GM12878 (cell line): ENCODE data around the gene PSAP. TPM values are rescaled to one million over a fixed set of nuclear protein-coding genes. Genes with fewer than 3 reads are reported as not detected.

Experiments used
- ATAC-seq: fragments of 200-7000 bp; cut with Tn5 transposase; 3 replicates; pipeline ENCODE4 v1.9.1; 2020; ENCODE audit warnings: mild to moderate bottlenecking, moderate library complexity
- BruUV-seq: library from RNA; stranded (reverse); fragments of 400-500 nt; replicated peaks from 2 replicates; lab custom pipeline; 2021; lab: Mats Ljungman, UMichigan
- CTCF ChIA-PET: fragments of 300-600 bp; sonication (Branson Sonifier 250); formaldehyde crosslinking; extraction: SDS; loops from one replicate; lab custom pipeline; 2021; ENCODE audit warnings: inconsistent platforms; lab: Yijun Ruan, JAX
- POLR2A ChIA-PET: fragments of 350-600 bp; formaldehyde crosslinking; extraction: SDS; loops from one replicate; lab custom pipeline; 2021; ENCODE audit warnings: inconsistent platforms; lab: Charles Lee
- RAD21 ChIA-PET: fragments of 300-600 bp; sonication (Branson Sonifier 250); formaldehyde crosslinking; loops from one replicate; lab custom pipeline; 2023; ENCODE audit warnings: antibody characterized with exemption; ENCODE audit not compliant: unreplicated experiment; lab: Charles Lee
- SMC1A ChIA-PET: fragments of 300-600 bp; sonication (Branson Sonifier 250); formaldehyde crosslinking; loops from one replicate; lab custom pipeline; 2023; ENCODE audit not compliant: unreplicated experiment, uncharacterized antibody; lab: Charles Lee
- DNase-seq: peaks from one replicate; pipeline ENCODE4 v3.0.0-alpha.2; 2011; ENCODE audit warnings: low read depth, low spot score
- FAIRE-seq: peaks from 3 replicates; lab custom pipeline; 2011; peaks lifted over from hg19 to GRCh38; lab: Jason Lieb, UNC
- H2AFZ ChIP-seq: 2 replicates; pipeline ENCODE4 v1.6.0; 2011; ENCODE audit warnings: low read depth, low read length, control low read depth; ENCODE audit not compliant: control insufficient read depth
- H3K27ac ChIP-seq: 2 replicates; pipeline ENCODE4 v1.5.1; 2011; ENCODE audit warnings: control low read depth; ENCODE audit not compliant: control insufficient read depth, insufficient read depth
- H3K27me3 ChIP-seq, 2 experiments: replicated peaks in 1 of 2; 2 replicates each; pipeline versions ENCODE4 v1.6.0 to v1.6.1; 2011; ENCODE audit warnings: low read length in 1 of 2; ENCODE audit not compliant: control insufficient read depth in 2 of 2, insufficient read depth in 2 of 2
- H3K36me3 ChIP-seq, 2 experiments: 2 replicates each; pipeline ENCODE4 v1.5.1; 2011; ENCODE audit warnings: low read length in 1 of 2; ENCODE audit not compliant: control insufficient read depth in 2 of 2, insufficient read depth in 2 of 2
- H3K4me1 ChIP-seq: 2 replicates; pipeline ENCODE4 v1.6.1; 2011; ENCODE audit warnings: mild to moderate bottlenecking, low read length, moderate library complexity, mixed read lengths; ENCODE audit not compliant: control insufficient read depth, insufficient read depth
- H3K4me2 ChIP-seq: 2 replicates; pipeline ENCODE4 v1.6.0; 2011; ENCODE audit warnings: control low read depth; ENCODE audit not compliant: control insufficient read depth, insufficient read depth
- H3K4me3 ChIP-seq: fragments of 200-600 bp; sonication (generic); 2 replicates; pipeline ENCODE4 v1.5.1; 2016
- H3K79me2 ChIP-seq: 2 replicates; pipeline ENCODE4 v1.6.0; 2011; ENCODE audit warnings: low read length; ENCODE audit not compliant: control insufficient read depth, insufficient read depth
- H3K9ac ChIP-seq: 2 replicates; pipeline ENCODE4 v1.8.0; 2011; ENCODE audit warnings: low read length, control low read depth, mixed read lengths; ENCODE audit not compliant: control insufficient read depth, insufficient read depth
- H3K9me3 ChIP-seq: replicated peaks from 3 replicates; pipeline ENCODE4 v1.5.1; 2011; ENCODE audit warnings: mild to moderate bottlenecking, low read length; ENCODE audit not compliant: control insufficient read depth, insufficient read depth
- H4K20me1 ChIP-seq: 2 replicates; pipeline ENCODE4 v1.6.0; 2011; ENCODE audit not compliant: control insufficient read depth, insufficient read depth
- ATF7 ChIP-seq: fragments of 450-650 bp; IDR thresholded peaks from 2 replicates; pipeline ENCODE4 v1.6.1; 2016; ENCODE audit warnings: low read depth, mild to moderate bottlenecking
- BCLAF1 ChIP-seq: fragments of 450-650 bp; IDR thresholded peaks from 2 replicates; pipeline ENCODE4 v1.6.1; 2017; ENCODE audit warnings: antibody characterized with exemption, mild to moderate bottlenecking, moderate library complexity
- BMI1 ChIP-seq: fragments of 450-650 bp; IDR thresholded peaks from 2 replicates; pipeline ENCODE4 v1.6.1; 2016; ENCODE audit warnings: mild to moderate bottlenecking, moderate library complexity, borderline replicate concordance
- ELK1 ChIP-seq: IDR thresholded peaks from 2 replicates; pipeline ENCODE4 v1.6.1; 2012; ENCODE audit warnings: low read depth, low read length, improper control_type of control experiment
- HDAC6 ChIP-seq: fragments of 200-600 bp; sonication (generic); IDR thresholded peaks from one replicate; pipeline ENCODE4 v1.8.0; 2017; ENCODE audit warnings: antibody characterized with exemption; ENCODE audit not compliant: unreplicated experiment
- LARP7 ChIP-seq: fragments of 450-650 bp; IDR thresholded peaks from 2 replicates; pipeline ENCODE4 v1.6.1; 2017; ENCODE audit warnings: mild to moderate bottlenecking
- NR2C1 ChIP-seq: fragments of 450-650 bp; IDR thresholded peaks from 2 replicates; pipeline ENCODE4 v1.6.1; 2017; ENCODE audit warnings: antibody characterized with exemption, mild to moderate bottlenecking, moderate library complexity
- NRF1 ChIP-seq: conservative IDR thresholded peaks from 2 replicates; pipeline ENCODE4 v1.6.1; 2011; ENCODE audit warnings: mild to moderate bottlenecking, low read depth, low read length, improper control_type of control experiment
- PBX3 ChIP-seq: IDR thresholded peaks from 2 replicates; pipeline ENCODE4 v1.6.1; 2011; ENCODE audit warnings: mild to moderate bottlenecking, low read depth, low read length, moderate library complexity; ENCODE audit not compliant: insufficient replicate concordance
- POLR2AphosphoS5 ChIP-seq: IDR thresholded peaks from 2 replicates; pipeline ENCODE4 v1.6.1; 2011; ENCODE audit warnings: mild to moderate bottlenecking, low read length, inconsistent platforms
- RAD51 ChIP-seq: fragments of 450-650 bp; IDR thresholded peaks from 2 replicates; pipeline ENCODE4 v1.6.1; 2016; ENCODE audit warnings: moderate library complexity, mild to moderate bottlenecking, inconsistent platforms
- SP1 ChIP-seq: IDR thresholded peaks from one replicate; pipeline ENCODE4 v1.6.1; 2011; ENCODE audit warnings: low read depth, low read length
- SPI1 ChIP-seq: IDR thresholded peaks from 2 replicates; pipeline ENCODE4 v1.6.1; 2011; ENCODE audit warnings: low read depth, mild to moderate bottlenecking, low read length, moderate library complexity, borderline replicate concordance; ENCODE audit not compliant: insufficient read depth
- SUPT20H ChIP-seq: IDR thresholded peaks from 2 replicates; pipeline ENCODE4 v1.6.1; 2011; ENCODE audit warnings: low read depth, mild to moderate bottlenecking, low read length, moderate library complexity, borderline replicate concordance; ENCODE audit not compliant: control insufficient read depth
- TCF7 ChIP-seq: IDR thresholded peaks from 2 replicates; pipeline ENCODE4 v1.6.1; 2014; ENCODE audit warnings: antibody characterized with exemption, borderline replicate concordance
- WGBS: methylation state at CpG from one replicate; pipeline ENCODE4 v1.1.6; 2016; ENCODE audit warnings: low lambda C conversion rate; ENCODE audit not compliant: insufficient replicate concordance, insufficient coverage; ENCODE audit errors: missing lambda C conversion rate; 5-methylcytosine and 5-hydroxymethylcytosine counted together
- in situ Hi-C: fragments of 300-500 bp; cut with MboI; formaldehyde crosslinking; loops from 9 replicates; pipeline ENCODE4 v1.14.3; 2018; ENCODE audit warnings: mixed read lengths
- intact Hi-C: fragments of 100-400 bp; cut with micrococcal nuclease; formaldehyde crosslinking; loops from one replicate; pipeline ENCODE4 v1.14.2; 2022; ENCODE audit not compliant: unreplicated experiment
- polyA plus RNA-seq, 11 experiments: library from polyadenylated mRNA; depleted of rRNA in 4 of 11; unstranded in 6 of 11; stranded (reverse) in 5 of 11; fragments of >200 nt; fragmentation: Nextera tagmentation in 4 of 11; fragmentation: Illumina TruSeq in 1 of 11; extraction: Ambion mirVana in 4 of 11; extraction: Trizol in 1 of 11; gene quantifications; 1 replicate in 1 of 11; 2 replicates in 10 of 11; pipeline versions ENCODE4 v1.2.1 to v1.2.3, GENCODE V29; 2011 to 2016; ENCODE audit warnings: inconsistent platforms in 2 of 11, missing spikeins in 2 of 11, low read depth in 1 of 11
- total RNA-seq, 4 experiments: library from RNA; depleted of rRNA in 3 of 4; stranded (reverse); fragments of >200 nt in 3 of 4; fragmentation: Illumina TruSeq in 1 of 4; extraction: Trizol in 1 of 4; gene quantifications; 2 replicates each; pipeline versions ENCODE4 v1.2.1 to v1.2.3, GENCODE V29; 2013 to 2021
- TF ChIP-seq, protein P1 (sequence below): fragments of 150-350 bp; IDR thresholded peaks from 2 replicates; pipeline ENCODE4 v1.6.1; 2014; ENCODE audit warnings: mild to moderate bottlenecking, low read depth, low read length
- TF ChIP-seq, protein P2 (sequence below): fragments of 450-650 bp; IDR thresholded peaks from 2 replicates; pipeline ENCODE4 v1.6.1; 2014; ENCODE audit warnings: mild to moderate bottlenecking

The PSAP gene
- total and polyA plus RNA-seq, 10 of the 15 experiments (the other 5 are each of a cell fraction or from before 2014, with no cell fraction given) = 178 to 336 (median 286) TPM

DNA sequence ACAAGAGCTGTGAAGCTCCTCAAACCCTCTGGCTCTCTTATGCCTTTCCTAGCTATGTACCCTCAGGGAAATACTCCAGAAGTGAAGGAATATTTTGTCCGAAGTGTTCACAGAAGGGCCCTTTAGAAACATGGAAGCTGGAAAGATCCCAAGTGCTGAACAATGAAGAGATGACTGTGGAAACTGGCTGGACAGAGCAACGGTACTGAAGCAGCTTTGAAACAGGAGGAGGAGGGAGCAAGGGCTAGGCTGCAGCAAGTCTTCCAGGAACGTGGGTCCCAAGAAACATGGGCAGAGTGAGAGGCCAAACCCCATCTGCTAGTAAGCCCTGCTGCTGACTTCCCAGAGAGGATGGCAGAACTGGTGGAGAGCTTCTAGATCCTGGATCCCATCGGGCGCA, 3.0 kb upstream of the PSAP start:
- ChIA-PET POLR2A (interaction anchor here (0.6 kb wide), 3 partner anchors 155 to 368 kb away, joined by 3 to 5 read pairs (median 3); no protein-coding TSS in a partner anchor), CTCF (interaction anchor here (1.4 kb wide), 1 partner anchor 42 kb away, joined by 6 read pairs; no protein-coding TSS in a partner anchor), RAD21 (interaction anchor here (0.7 kb wide), 1 partner anchor 40 kb away, joined by 4 read pairs; no protein-coding TSS in a partner anchor), SMC1A (interaction anchor here (0.8 to 1.0 kb wide), 2 partner anchors 15 to 18 kb away, joined by 3 read pairs; no protein-coding TSS in a partner anchor)
- no peaks in the 10 kb centered on the region for H4K20me1 ChIP-seq
- in situ Hi-C loops = no loop called here
- no peaks in the 10 kb centered on the region for H3K27me3 ChIP-seq
- no peak overlapping the region for H3K4me2 ChIP-seq
- H3K36me3 ChIP-seq = no peaks in the 10 kb centered on the region
- DNase-seq (no peak), ATAC-seq (no peak), FAIRE-seq (no peak)
- no peak overlapping the region for H3K27ac ChIP-seq
- intact Hi-C loops = no loop called here
- no TSS peak for BruUV-seq
- WGBS = 77% methylated on average over 5 of the region's 5 CpGs
- peaks cover 14% of the 10 kb centered on the region for H3K4me1 ChIP-seq
- H3K79me2 ChIP-seq = peaks cover 21% of the 10 kb centered on the region
- H3K4me3 ChIP-seq = no peak overlapping the region
- H2AFZ ChIP-seq = no peak overlapping the region
- H3K9me3 ChIP-seq = no peaks in the 10 kb centered on the region
- no peak overlapping the region for H3K9ac ChIP-seq
- TF ChIP-seq SUPT20H = no peak
- no peak for TF ChIP-seq HDAC6
- no peak for TF ChIP-seq NRF1
- no peak for TF ChIP-seq BMI1
- TF ChIP-seq TCF7 = no peak
- TF ChIP-seq POLR2AphosphoS5 = no peak
- no peak for TF ChIP-seq PBX3
- no peak for TF ChIP-seq RAD51
- no peak for TF ChIP-seq LARP7
- no peak for TF ChIP-seq ATF7
- TF ChIP-seq BCLAF1 = no peak
- TF ChIP-seq SPI1 = no peak
- TF ChIP-seq, protein P1, sequence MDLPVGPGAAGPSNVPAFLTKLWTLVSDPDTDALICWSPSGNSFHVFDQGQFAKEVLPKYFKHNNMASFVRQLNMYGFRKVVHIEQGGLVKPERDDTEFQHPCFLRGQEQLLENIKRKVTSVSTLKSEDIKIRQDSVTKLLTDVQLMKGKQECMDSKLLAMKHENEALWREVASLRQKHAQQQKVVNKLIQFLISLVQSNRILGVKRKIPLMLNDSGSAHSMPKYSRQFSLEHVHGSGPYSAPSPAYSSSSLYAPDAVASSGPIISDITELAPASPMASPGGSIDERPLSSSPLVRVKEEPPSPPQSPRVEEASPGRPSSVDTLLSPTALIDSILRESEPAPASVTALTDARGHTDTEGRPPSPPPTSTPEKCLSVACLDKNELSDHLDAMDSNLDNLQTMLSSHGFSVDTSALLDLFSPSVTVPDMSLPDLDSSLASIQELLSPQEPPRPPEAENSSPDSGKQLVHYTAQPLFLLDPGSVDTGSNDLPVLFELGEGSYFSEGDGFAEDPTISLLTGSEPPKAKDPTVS = no peak
- no peak for TF ChIP-seq NR2C1
- TF ChIP-seq ELK1 = no peak
- TF ChIP-seq, protein P2, sequence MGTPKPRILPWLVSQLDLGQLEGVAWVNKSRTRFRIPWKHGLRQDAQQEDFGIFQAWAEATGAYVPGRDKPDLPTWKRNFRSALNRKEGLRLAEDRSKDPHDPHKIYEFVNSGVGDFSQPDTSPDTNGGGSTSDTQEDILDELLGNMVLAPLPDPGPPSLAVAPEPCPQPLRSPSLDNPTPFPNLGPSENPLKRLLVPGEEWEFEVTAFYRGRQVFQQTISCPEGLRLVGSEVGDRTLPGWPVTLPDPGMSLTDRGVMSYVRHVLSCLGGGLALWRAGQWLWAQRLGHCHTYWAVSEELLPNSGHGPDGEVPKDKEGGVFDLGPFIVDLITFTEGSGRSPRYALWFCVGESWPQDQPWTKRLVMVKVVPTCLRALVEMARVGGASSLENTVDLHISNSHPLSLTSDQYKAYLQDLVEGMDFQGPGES = no peak
- TF ChIP-seq SP1 = no peak
